Measurements from ENCODE around the gene AFF3. TPM values are rescaled to one million over a fixed set of nuclear protein-coding genes. Genes with fewer than 3 reads are reported as not detected.

Gene AFF3
- total and polyA plus RNA-seq, 4 experiments from 2014 or later: 0.63 to 4.6 (median 3.6) TPM

DNA sequence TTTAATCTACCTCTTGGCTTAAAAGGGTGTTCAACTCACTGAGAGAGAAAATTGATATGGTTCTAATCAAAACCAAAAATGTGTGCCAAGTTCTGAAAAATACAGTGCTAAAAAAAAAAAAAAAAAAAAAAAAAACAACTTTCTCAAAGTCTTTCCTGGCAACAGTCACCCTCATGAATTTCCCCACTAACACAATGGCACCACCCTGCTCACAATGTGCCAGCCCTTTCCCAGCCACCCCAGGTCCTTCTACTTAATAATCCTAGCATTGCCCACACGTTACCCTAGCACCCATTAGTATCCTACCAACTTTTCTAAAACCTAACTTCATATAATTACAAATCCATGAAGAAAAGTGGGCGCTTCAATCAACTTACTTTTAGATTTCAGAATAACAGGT is 106.4 kb downstream of the AFF3 start:
- Mint-ChIP-seq H3K4me3 (no peak overlapping the region), H3K27ac (no peak overlapping the region), H3K27me3 (no peaks in the 10 kb centered on the region), H3K4me1 (peaks cover 0 to 1% (median 0%) of the 10 kb centered on the region in 4 donors), H3K9me3 (peaks cover 0 to 1% (median 0%) of the 10 kb centered on the region in 8 donors), H3K36me3 (no peaks in the 10 kb centered on the region)
- no peaks in the 10 kb centered on the region for H3K27me3 ChIP-seq (ENCODE audit: insufficient read depth, low read length)
- no peak overlapping the region for H3K27ac ChIP-seq (ENCODE audit: low read depth, low read length)
- H3K9me3 ChIP-seq (ENCODE audit: control insufficient read depth in 1 of 2, low read length in 2 of 2): no peaks in the 10 kb centered on the region
- no peaks in the 10 kb centered on the region for H3K36me3 ChIP-seq (ENCODE audit: insufficient read depth, low read length)
- ChIA-PET CTCF (ENCODE audit: partially characterized antibody) (no interaction called here), POLR2A (ENCODE audit: partially characterized antibody) (no interaction called here)
- no peak overlapping the region for H3K4me3 ChIP-seq (ENCODE audit: low read length in 2 of 2)
- DNase-seq: no peak
- H3K4me1 ChIP-seq (ENCODE audit: insufficient read depth, low read length): no peaks in the 10 kb centered on the region
- intact Hi-C loops (cut with micrococcal nuclease): no loop called here

DNA sequence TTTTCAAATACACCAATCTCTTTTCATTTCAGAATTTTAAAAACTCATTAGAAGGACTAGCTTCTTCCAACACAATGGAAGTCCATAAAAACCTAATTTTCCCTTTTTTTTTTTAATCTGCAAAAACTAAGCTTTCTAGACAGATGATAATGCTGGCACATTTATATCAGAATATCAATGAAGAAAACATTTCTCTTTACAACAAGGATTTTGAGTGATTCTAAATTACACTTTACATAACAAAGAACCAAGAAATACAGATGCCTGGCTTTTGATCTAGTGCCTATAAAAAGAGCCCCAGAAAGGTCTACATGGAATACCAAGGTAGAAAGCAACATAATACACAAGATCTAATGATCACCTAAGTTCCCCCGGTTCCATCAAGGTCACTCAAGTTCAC is 108.0 kb downstream of the AFF3 start:
- Histone ChIP-seq H3K36me3 (ENCODE audit: insufficient read depth, low read length) (no peaks in the 10 kb centered on the region), H3K27ac (ENCODE audit: low read depth, low read length) (no peak overlapping the region), H3K4me3 (ENCODE audit: low read length in 2 of 2) (no peak overlapping the region), H3K27me3 (ENCODE audit: insufficient read depth, low read length) (no peaks in the 10 kb centered on the region), H3K4me1 (ENCODE audit: insufficient read depth, low read length) (no peaks in the 10 kb centered on the region), H3K9me3 (ENCODE audit: control insufficient read depth in 1 of 2, low read length in 2 of 2) (no peaks in the 10 kb centered on the region)
- Mint-ChIP-seq H3K36me3 (no peaks in the 10 kb centered on the region), H3K27ac (no peak overlapping the region), H3K4me3 (no peak overlapping the region), H3K9me3 (peaks cover 0 to 3% (median 0%) of the 10 kb centered on the region in 8 donors), H3K27me3 (no peaks in the 10 kb centered on the region), H3K4me1 (peaks cover 0 to 1% (median 0%) of the 10 kb centered on the region in 4 donors)
- intact Hi-C loops (cut with micrococcal nuclease): no loop called here
- POLR2A ChIA-PET (ENCODE audit: partially characterized antibody): no interaction called here
- CTCF ChIA-PET (ENCODE audit: partially characterized antibody): no interaction called here
- DNase-seq: no peak

DNA sequence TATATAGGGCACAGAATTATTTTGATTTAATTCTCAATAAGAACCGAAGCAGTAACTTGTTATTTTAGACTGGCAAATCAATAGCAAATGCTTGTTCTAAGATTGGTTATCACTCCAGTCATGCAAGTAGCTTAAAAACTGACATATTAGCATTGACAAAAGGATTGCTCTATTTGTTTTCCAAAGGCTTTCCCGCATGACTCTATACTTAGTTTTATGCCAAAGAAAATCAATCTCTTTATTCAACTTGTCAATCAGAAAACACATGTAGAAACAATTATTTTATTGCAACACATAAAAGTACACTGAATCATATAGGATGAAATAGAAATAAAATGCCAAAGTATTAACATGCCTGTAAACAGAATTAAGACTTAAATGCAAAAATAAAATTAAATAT is 108.4 kb downstream of the AFF3 start:
- Mint-ChIP-seq H3K36me3 (no peaks in the 10 kb centered on the region), H3K27me3 (no peaks in the 10 kb centered on the region), H3K4me3 (no peak overlapping the region), H3K27ac (no peak overlapping the region), H3K4me1 (peaks cover 0 to 1% (median 0%) of the 10 kb centered on the region in 4 donors), H3K9me3 (peaks cover 0 to 3% (median 0%) of the 10 kb centered on the region in 8 donors)
- Histone ChIP-seq H3K27me3 (ENCODE audit: insufficient read depth, low read length) (no peaks in the 10 kb centered on the region), H3K9me3 (ENCODE audit: control insufficient read depth in 1 of 2, low read length in 2 of 2) (no peaks in the 10 kb centered on the region), H3K4me1 (ENCODE audit: insufficient read depth, low read length) (no peaks in the 10 kb centered on the region), H3K36me3 (ENCODE audit: insufficient read depth, low read length) (no peaks in the 10 kb centered on the region), H3K4me3 (ENCODE audit: low read length in 2 of 2) (no peak overlapping the region), H3K27ac (ENCODE audit: low read depth, low read length) (no peak overlapping the region)
- CTCF ChIA-PET (ENCODE audit: partially characterized antibody): no interaction called here
- POLR2A ChIA-PET (ENCODE audit: partially characterized antibody): no interaction called here
- intact Hi-C loops (cut with micrococcal nuclease): no loop called here
- DNase-seq: no peak

GRCh38 chr2:100031604-100032003 is 110.8 kb downstream of the AFF3 start:
- intact Hi-C loops (cut with micrococcal nuclease): no loop called here
- Mint-ChIP-seq H3K27me3 (no peaks in the 10 kb centered on the region), H3K36me3 (no peaks in the 10 kb centered on the region), H3K4me1 (peaks cover 0 to 1% (median 0%) of the 10 kb centered on the region in 4 donors), H3K27ac (no peak overlapping the region), H3K4me3 (no peak overlapping the region), H3K9me3 (peaks cover 0 to 3% (median 0%) of the 10 kb centered on the region in 8 donors)
- ChIA-PET CTCF (ENCODE audit: partially characterized antibody) (no interaction called here), POLR2A (ENCODE audit: partially characterized antibody) (no interaction called here)
- no peaks in the 10 kb centered on the region for H3K36me3 ChIP-seq (ENCODE audit: insufficient read depth, low read length)
- H3K9me3 ChIP-seq (ENCODE audit: control insufficient read depth in 1 of 2, low read length in 2 of 2): no peaks in the 10 kb centered on the region
- H3K27ac ChIP-seq (ENCODE audit: low read depth, low read length): no peak overlapping the region
- no peaks in the 10 kb centered on the region for H3K4me1 ChIP-seq (ENCODE audit: insufficient read depth, low read length)
- DNase-seq: no peak
- no peak overlapping the region for H3K4me3 ChIP-seq (ENCODE audit: low read length in 2 of 2)
- H3K27me3 ChIP-seq (ENCODE audit: insufficient read depth, low read length): no peaks in the 10 kb centered on the region

DNA sequence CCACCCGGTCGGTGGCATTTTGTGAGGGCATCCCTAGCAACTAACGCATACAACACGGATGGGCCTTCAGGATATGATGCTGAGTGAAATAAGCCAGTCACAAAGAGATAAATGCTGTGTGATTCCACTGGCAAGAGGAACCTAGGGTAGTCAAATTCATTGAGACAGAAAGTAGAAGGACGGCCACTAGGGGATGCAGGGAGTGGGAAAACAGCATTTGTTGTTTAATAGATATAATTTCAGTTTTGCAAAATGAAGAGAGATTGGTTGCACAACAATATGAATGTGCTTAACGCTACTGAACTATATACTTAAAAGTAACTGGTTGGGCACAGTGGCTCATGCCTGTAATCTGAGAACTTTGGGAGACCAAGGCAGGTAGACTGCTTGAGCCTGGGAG is 112.9 kb downstream of the AFF3 start:
- peak overlapping the region in 1 of 7 donors; percentile 5 for H3K27ac Mint-ChIP-seq
- Histone ChIP-seq H3K4me1 (ENCODE audit: insufficient read depth, low read length) (no peaks in the 10 kb centered on the region), H3K27ac (ENCODE audit: low read depth, low read length) (no peak overlapping the region), H3K4me3 (ENCODE audit: low read length in 2 of 2) (no peak overlapping the region), H3K9me3 (ENCODE audit: control insufficient read depth in 1 of 2, low read length in 2 of 2) (no peaks in the 10 kb centered on the region), H3K27me3 (ENCODE audit: insufficient read depth, low read length) (no peaks in the 10 kb centered on the region), H3K36me3 (ENCODE audit: insufficient read depth, low read length) (no peaks in the 10 kb centered on the region)
- peaks cover 0 to 3% (median 0%) of the 10 kb centered on the region in 8 donors for H3K9me3 Mint-ChIP-seq
- no peak for DNase-seq
- H3K36me3 Mint-ChIP-seq: no peaks in the 10 kb centered on the region
- H3K4me1 Mint-ChIP-seq: no peaks in the 10 kb centered on the region
- peaks cover 0 to 2% of the 10 kb centered on the region in 2 donors for H3K27me3 Mint-ChIP-seq
- intact Hi-C loops (cut with micrococcal nuclease): no loop called here
- POLR2A ChIA-PET (ENCODE audit: partially characterized antibody): no interaction called here
- no peak overlapping the region for H3K4me3 Mint-ChIP-seq
- CTCF ChIA-PET (ENCODE audit: partially characterized antibody): no interaction called here

DNA sequence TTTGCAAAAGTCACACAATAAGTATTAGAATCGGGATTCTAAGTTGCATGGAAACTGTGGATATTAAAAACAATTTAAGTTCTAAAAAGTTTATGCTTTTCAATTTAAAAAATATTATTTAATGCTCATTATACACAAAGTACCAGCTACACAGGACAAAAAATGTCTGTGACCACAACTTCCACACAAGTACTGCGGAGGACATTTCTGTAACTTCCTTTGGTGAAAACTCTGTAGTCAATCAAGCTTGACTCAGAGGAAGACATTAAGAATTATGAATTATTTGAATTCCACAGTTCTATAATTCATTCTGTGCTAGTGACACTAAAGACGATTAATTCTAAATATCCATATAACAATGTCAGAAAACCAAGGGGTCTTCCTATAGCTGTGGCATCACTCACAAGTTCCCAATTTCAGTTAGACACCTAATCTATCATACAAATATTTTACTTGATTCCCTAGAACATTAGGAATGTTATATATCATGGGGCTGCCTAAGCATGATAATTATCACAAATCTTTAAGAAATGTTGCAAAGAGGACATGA is 120.5 kb downstream of the AFF3 start:
- Histone ChIP-seq H3K36me3 (ENCODE audit: insufficient read depth, low read length) (no peaks in the 10 kb centered on the region), H3K9me3 (ENCODE audit: control insufficient read depth in 1 of 2, low read length in 2 of 2) (no peaks in the 10 kb centered on the region), H3K27me3 (ENCODE audit: insufficient read depth, low read length) (no peaks in the 10 kb centered on the region), H3K27ac (ENCODE audit: low read depth, low read length) (no peak overlapping the region), H3K4me1 (ENCODE audit: insufficient read depth, low read length) (no peaks in the 10 kb centered on the region), H3K4me3 (ENCODE audit: low read length in 2 of 2) (no peak overlapping the region)
- ChIA-PET POLR2A (ENCODE audit: partially characterized antibody) (no interaction called here), CTCF (ENCODE audit: partially characterized antibody) (no interaction called here)
- no peak for DNase-seq
- no peak overlapping the region for H3K27ac Mint-ChIP-seq
- H3K4me1 Mint-ChIP-seq: no peaks in the 10 kb centered on the region
- peaks cover 2 to 4% of the 10 kb centered on the region in 2 donors for H3K27me3 Mint-ChIP-seq
- no peaks in the 10 kb centered on the region for H3K9me3 Mint-ChIP-seq
- H3K36me3 Mint-ChIP-seq: no peaks in the 10 kb centered on the region
- intact Hi-C loops (cut with micrococcal nuclease): no loop called here
- H3K4me3 Mint-ChIP-seq: no peak overlapping the region

GRCh38 chr2:100019499-100019898 is 122.9 kb downstream of the AFF3 start:
- POLR2A ChIA-PET (ENCODE audit: partially characterized antibody): no interaction called here
- H3K4me3 ChIP-seq (ENCODE audit: low read length in 2 of 2): no peak overlapping the region
- H3K4me3 Mint-ChIP-seq: no peak overlapping the region

More at GRCh38 chr2:100019499-100019898, 122.9 kb downstream of the AFF3 start:
- peaks cover 0 to 4% of the 10 kb centered on the region in 2 donors for H3K27me3 Mint-ChIP-seq
- H3K36me3 ChIP-seq (ENCODE audit: insufficient read depth, low read length): no peaks in the 10 kb centered on the region
- no peaks in the 10 kb centered on the region for H3K36me3 Mint-ChIP-seq
- CTCF ChIA-PET (ENCODE audit: partially characterized antibody): no interaction called here
- H3K9me3 ChIP-seq (ENCODE audit: control insufficient read depth in 1 of 2, low read length in 2 of 2): no peaks in the 10 kb centered on the region
- no peak for DNase-seq
- H3K27ac Mint-ChIP-seq: no peak overlapping the region
- H3K27ac ChIP-seq (ENCODE audit: low read depth, low read length): no peak overlapping the region
- H3K9me3 Mint-ChIP-seq: no peaks in the 10 kb centered on the region
- H3K4me1 ChIP-seq (ENCODE audit: insufficient read depth, low read length): no peaks in the 10 kb centered on the region
- no peaks in the 10 kb centered on the region for H3K4me1 Mint-ChIP-seq
- intact Hi-C loops (cut with micrococcal nuclease): no loop called here
- no peaks in the 10 kb centered on the region for H3K27me3 ChIP-seq (ENCODE audit: insufficient read depth, low read length)

All from CD4-positive, alpha-beta memory T cell (primary cell).